Hair follicle dermal papilla cell (primary cell): ENCODE results near the gene AKAP5. TPM values are rescaled to one million over a fixed set of nuclear protein-coding genes. Genes with fewer than 3 reads are reported as not detected.

Experiments
- total RNA-seq: library from RNA; depleted of rRNA; stranded (reverse); fragments of >200 nt; gene quantifications from 2 replicates; pipeline ENCODE4 v1.2.3, GENCODE V29; 2012

The AKAP5 gene, protein sequence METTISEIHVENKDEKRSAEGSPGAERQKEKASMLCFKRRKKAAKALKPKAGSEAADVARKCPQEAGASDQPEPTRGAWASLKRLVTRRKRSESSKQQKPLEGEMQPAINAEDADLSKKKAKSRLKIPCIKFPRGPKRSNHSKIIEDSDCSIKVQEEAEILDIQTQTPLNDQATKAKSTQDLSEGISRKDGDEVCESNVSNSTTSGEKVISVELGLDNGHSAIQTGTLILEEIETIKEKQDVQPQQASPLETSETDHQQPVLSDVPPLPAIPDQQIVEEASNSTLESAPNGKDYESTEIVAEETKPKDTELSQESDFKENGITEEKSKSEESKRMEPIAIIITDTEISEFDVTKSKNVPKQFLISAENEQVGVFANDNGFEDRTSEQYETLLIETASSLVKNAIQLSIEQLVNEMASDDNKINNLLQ
- 0.36 and 0.65 TPM in 2 replicates for total RNA-seq

DNA sequence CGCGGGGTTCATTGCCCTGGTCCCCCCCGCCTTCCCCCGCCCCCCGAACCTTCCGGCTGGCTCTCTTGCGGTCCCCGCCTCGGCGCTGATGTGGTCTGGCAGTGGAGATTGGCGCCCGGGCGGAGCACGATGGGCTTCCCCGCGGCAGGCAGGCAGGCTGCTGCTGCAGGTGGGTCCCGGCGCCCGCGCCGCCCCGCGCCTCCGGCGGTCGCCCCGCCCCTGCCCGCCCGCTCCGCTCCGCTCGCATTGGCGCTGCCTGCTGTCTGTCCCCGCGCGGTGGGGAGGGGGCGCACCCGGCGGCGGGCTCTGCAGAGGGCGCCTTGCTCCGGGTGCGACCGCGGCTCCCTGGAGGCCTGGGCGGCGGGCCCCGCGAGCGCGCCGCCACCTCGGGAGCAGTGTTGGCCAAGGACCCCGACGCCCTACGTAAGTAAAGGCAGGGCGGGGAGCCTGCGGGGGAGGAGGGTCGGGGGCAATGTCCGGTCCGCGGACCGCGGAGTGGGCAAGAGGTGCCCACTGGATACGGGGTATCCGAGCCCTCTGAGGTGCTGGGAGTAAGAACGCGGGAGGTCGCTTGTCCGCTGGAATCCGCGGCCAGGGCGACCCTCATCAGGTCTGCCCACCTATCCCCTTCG lies at the start of gene AKAP5:
AKAP5 (plus strand) TSS at position 309 of the 632 bp plus-strand sequence. CDS start 2,896 bp downstream, outside the sequence.

DNA sequence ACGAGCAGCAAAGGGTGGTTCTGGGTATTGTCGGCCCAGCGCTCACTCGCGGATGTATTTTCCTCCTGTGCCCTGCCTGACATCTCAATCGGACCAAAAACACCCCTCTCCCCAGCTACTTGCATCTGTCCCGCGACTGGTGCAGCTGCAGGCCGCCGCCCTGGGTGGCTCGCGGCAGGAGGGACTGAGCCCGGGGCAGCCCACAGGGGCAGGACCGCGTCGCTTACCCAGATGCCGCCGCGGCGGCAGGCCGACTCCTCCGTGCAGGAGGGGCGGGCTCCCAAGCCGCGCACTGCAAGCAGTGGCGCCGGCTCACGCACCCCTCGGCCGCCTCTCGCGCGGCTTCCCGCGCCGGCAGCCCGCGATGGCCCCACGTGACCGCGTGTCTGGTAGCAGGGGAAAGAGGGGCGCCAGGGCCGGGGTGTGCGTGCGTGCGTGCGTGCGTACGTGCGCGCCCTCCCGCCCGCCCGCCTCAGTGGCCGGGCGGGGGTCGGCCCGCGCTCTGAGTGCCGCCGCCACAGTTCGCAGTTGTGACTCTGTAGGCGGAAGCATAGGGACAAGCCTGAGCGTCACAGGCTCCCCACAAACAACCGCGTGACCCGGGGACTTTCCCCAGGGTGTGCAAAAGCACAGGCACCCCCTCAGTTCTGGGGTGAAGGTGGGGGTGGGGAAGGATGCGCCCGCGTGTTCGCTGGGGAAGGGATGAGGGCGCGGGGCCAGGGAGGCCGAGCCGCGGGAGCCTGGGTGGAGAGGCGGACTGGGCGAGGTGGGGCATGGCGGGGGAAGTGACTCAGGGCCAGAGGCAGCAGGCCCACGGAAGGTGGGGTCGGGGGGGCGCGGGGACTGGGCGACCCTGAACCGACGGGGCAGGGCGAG lies 38.4 kb downstream of the AKAP5 start, which contains the start of gene ZBTB25:
ZBTB25 (minus strand) TSS at position 405 of the 876 bp plus-strand sequence. CDS start 13,305 bp downstream, outside the sequence.

DNA sequence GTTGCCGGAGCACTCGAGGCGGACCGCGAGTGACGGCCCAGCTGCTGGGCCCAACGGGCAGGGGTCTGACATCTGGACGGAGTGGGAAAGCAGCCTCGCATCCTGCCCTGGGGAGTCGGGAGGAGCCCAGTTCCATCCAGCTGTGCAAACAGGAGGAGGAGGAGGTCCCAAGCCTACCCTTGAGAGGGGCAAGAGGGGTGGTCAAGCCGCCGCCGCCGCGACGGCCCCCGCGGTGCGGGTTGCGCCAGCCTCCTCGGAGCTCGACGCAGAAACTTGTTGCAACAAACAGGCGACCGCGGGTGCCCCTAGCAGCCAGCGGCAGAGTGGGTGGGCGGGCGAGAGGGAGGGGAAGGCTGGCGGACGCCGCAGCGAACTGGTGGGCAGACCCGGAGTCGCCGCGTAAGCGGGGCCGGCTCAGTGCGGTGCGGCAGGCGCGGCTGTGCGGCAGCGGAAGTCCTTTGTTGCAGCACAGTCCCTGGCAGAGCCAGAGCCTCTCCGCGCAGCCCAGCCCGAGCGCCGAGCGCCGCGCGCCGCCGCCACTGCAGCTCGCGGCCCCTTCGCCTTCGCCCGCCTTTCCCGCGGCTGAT lies 39.1 kb downstream of the AKAP5 start, which contains the start of gene ZBTB1:
ZBTB1 (plus strand) TSS at position 461 of the 587 bp plus-strand sequence. CDS start 16,735 bp downstream, outside the sequence.

Other genes with a start within 250 kb of the AKAP5 start
- gene ESR2, start 171.1 kb upstream of the AKAP5 start, total RNA-seq: under 0.01 and 0.12 TPM in 2 replicates
- gene MTHFD1, start 77.1 kb upstream of the AKAP5 start, total RNA-seq: 34.6 and 45.6 TPM in 2 replicates
- gene ZBTB25, start 38.3 kb downstream of the AKAP5 start, total RNA-seq: 6.2 and 8.3 TPM in 2 replicates
- 55.6 and 70.3 TPM in 2 replicates for gene ZBTB1, start 39.3 kb downstream of the AKAP5 start, total RNA-seq
- gene HSPA2, start 75.2 kb downstream of the AKAP5 start, total RNA-seq: 29.2 and 30.2 TPM in 2 replicates
- gene PPP1R36, start 84.5 kb downstream of the AKAP5 start, total RNA-seq: 1.8 and 2.9 TPM in 2 replicates
- 5.8 and 6.5 TPM in 2 replicates for gene PLEKHG3, start 238.9 kb downstream of the AKAP5 start, total RNA-seq